HG03108 (cell line): Measurements from ENCODE around the gene IVD.
"Not testable (repeated sequence)": the region's sequence is repeated elsewhere in the genome, so short reads cannot be mapped to it uniquely, and the experiment has no call there.

ENCODE experiments used
- ATAC-seq: cut with Tn5 transposase; IDR thresholded peaks from one replicate; pipeline ENCODE4 v1.9.1; 2021; ENCODE audit warnings: moderate library complexity; ENCODE audit not compliant: unreplicated experiment

Gene IVD

DNA sequence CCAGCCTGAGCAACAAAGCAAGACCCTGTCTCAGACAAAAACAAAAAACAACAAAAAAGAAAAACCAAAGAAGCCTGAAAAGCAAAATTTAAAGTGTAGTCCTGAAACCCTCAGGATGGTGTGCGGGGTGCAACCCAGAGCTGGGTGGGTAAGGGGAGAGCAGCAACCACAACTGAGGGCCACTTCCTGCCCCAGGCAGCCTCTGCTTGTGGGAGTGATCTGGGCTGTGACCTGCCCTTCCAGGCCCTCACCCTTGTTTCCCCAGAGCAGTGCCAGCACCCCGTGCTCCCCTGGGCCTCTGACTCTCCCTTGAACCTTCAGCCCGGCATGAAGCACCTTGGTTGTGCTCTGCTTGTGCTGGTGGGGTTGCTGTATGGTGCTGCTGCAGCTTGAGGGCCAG, 48.3 kb downstream of the IVD start:
- ATAC-seq, result not testable (repeated sequence)

DNA sequence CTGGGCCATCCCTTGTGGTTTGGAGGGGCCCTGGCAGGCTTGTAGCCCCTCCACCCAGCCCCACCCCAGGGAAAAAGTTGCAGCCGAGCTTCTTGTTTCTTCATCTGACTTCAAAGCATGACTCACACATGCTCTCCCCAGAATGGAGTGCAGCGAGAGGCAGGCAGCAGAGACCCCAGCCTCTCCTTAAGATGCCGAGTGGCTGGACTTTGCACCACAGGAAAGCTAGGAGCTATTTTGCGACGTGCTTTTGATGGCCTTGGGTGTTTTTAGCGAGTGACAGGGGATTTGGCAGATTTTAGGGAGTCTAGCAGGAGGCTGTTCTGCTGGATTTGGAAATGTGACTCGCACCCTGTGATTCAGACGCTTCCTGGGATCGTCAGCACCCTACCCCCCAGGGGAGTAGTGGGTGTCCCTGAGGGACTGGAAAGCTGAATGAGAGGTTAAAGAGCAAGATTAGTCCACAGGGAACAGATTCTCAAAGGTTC, 49.4 kb downstream of the IVD start:
- ATAC-seq, result no peak

DNA sequence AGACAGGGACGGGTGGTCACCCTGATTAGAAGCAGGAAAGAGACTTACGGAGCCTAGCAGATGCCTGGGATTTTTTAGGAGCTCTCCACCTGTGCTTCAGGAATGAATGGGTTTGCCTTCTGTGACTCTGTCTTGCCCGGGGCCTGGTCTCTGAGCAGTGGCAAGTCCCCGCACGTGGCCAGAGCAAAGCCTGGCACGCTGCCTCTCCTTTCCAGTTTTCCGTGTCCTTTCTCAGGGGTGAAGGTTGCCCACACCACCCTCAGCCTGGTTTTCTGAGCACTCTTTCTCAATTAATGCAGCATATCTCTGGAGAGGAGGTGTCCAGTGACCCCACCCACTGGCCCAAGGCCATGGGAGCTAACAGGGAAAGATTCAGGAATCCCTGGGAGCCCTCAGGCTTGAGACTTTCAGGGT, 50.7 kb downstream of the IVD start:
- ATAC-seq, result no peak

GRCh38 chr15:40456738-40457137, 51.1 kb downstream of the IVD start:
- no peak for ATAC-seq

DNA sequence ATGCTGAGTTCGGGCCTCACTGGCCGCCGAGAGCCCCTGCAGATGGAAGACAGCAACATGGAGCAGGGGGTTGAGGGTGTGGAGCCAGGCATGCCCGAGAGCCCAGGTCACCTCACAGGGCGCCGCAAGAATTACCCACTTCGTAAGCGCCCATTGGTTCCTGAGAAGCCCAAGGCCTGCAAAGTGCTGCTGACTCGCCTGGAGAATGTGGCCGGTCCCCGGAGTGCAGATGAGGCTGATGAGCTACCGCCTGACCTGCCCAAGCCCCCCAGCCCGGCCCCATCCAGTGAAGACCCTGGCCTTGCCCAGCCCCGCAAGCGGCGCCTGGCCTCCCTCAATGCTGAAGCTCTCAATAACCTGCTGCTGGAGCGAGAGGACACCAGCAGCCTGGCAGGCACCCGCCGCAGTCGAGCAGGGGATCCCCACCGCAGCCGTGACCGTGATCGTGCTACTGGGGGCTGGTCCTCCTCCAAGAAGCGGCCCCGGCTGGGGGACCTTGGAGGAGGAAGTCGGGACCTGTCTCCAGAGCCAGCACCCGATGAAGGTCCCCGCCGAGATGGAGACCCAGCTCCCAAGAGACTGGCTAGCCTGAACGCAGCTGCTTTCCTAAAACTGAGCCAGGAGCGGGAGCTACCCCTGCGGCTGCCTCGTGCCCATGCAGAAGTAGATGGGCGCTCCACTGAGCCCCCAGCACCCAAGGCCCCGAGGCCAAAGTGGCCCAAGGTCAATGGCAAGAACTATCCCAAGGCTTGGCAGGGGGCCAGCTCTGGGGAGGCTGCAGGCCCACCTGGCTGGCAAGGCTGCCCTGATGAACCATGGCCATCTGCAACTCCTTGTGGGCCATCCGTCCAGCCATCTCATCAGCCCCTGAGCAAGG, 53.1 kb downstream of the IVD start:
- no peak for ATAC-seq

DNA sequence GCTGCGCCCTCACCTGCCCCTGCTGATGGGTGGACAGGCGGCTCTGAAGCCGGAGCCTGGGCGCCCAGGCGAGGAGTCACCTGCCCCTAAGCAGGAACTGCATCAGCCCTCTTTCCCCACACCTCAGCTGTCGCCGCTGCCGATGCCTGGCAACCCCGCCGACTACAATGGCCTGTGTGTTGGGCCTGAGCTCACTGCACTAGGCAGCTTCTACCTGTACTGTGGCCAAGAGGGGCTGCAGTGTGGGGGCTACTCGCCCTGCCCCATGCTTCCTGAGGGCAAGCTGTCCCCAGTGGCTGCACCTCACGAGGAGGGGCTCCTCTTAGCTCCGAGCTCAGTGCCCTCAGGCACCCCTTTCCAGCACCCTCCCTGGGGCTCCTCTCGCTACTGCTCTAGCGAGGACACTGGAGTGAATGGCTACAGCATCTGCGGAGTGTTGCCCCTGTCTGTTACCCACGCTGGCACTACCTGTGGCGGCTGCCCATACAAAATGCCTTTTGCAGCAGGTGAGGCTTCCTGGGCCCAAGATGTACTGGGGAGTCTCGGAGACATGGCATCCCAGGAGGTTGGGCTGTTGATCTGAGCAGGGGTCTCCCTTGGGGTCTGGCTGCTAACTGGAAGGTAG, 53.9 kb downstream of the IVD start:
- ATAC-seq, result no peak

DNA sequence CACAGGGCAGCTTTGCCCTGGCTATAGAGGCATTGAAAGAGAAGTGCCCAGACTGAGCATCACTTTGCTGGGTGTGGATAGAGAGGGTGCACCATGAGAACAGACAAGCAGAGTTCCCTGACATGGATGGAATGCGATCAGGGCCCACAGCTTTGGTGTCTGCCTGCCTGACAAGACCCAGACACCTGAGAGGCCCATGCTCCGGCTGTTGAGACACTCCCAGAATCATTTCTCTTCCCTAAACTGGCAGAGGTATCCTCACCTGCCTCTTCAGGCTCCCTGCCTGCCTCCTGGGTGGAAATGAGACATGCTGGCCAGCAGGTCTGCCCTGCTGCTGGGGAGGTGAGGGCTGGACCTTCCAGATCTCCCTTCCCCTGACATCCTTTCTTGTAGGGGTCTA, 54.8 kb downstream of the IVD start:
- ATAC-seq, result no peak

DNA sequence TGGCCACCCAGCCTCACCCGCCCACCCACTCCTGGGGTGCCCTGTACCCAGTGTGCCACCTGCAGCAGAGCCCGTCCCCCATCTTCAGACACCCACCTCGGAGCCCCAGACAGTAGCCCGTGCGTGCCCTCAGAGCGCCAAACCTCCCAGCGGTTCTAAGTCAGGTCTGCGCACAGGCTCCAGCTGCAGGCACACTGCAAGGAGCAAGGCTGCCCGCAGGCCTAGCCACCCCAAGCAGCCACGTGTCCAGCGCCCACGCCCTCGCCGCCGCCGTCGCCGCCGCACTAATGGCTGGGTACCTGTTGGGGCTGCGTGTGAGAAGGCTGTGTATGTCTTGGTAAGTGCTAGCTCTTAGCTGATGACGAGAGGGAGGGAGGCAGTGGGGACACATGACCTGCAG, 56.4 kb downstream of the IVD start:
- ATAC-seq, result no peak

GRCh38 chr15:40463279-40463678, 57.7 kb downstream of the IVD start:
- no peak for ATAC-seq

- ATAC-seq, result no peak
Observed at GRCh38 chr15:40463886-40464545, 58.4 kb downstream of the IVD start.

- no peak for ATAC-seq
Observed at GRCh38 chr15:40464595-40465185, 59.1 kb downstream of the IVD start.

DNA sequence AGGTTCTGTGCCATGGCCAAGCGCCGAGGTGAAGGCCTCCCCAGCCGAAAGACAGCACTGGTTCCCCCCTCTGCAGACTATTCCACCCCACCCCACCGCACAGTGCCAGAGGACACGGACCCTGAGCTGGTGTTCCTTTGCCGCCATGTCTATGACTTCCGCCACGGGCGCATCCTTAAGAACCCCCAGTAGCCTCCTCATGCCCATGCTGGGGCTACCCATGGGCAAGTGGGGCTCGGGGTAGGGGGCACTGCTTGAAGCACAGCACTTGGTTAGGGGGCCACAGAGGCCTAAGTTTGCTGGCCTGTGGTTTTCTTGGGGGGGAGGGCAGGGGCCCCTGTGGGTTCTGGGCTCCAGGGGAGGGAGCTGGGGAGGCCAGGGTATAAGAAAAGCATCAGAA, 60.3 kb downstream of the IVD start:
- no peak for ATAC-seq

- no peak for ATAC-seq
Observed at GRCh38 chr15:40466426-40467260, 61.0 kb downstream of the IVD start.

DNA sequence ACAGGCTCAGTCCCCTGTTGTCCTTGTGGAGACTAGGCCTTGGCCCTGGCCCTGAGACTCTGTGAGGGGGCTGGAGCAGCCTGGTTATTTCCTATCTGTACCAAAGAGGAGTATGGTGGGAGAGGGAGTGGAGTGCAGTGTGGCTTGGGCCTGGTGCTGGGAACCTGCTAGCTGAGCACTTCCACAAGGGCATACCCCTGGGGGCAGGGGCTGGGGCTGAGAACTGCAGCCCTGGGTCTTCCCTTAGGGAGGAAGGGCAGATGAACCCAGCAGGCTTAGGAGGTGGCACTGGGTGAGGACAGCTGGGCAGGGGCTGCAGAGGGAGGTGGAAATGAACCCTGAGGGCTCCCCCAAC, 61.6 kb downstream of the IVD start:
- ATAC-seq, result no peak

DNA sequence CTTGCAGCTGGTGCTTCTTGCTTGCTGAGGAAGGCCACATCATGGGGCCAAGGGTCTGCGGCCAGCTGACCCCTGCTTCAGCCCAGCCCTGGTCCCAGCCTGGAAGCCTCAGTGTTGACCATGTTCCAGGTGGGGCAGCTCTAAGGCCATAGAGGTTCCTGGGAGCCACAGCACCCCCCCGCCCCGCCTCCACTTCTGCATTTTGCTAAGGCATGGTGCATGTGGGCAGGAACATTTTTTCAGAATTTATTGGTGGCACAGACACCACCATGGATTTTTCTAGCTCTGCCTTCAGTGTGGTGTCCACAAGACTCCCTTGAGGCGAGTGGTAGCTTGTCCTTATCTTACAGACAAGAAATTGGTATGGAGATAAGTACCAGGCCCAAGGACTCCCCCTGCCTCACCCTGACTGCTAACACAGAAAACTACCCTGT, 63.3 kb downstream of the IVD start:
- no peak for ATAC-seq

GRCh38 chr15:40469776-40470390, 64.3 kb downstream of the IVD start:
- ATAC-seq, result no peak

DNA sequence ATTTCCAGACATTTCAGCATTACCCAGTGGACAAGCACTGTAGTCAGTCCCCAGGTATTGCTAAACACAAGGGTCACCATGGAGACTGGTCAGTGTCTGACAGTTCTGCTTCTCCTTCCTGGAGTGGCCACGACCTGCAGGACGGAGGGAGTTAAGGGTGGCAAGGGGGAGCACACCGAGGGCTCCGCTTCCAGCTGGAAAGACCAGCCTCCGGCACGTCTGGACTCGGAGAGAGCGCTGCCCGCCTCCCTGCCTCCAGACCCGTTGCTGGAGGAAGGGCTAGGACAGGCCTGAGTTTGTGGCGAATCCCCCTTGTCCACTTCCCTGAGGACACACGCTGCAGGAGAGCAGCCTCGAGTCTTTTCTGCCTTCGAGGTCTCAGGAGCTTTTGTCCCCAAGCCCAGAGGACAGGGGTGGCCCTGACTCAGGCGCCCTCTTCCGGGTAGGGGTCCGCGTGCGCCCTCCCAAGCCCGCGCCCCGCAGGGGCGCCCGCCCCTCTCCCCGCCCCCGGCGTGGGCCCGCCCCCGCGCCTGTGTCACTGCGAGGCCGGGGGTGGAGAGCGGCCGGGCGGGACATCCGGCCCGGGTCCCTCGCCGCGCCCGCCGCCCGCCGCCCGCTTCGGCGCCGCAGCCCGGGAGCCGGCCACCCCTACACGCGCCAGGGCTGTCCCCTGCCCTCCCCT, 65.0 kb downstream of the IVD start, which contains the start of gene CHST14:
Gene CHST14 (plus strand): TSS at position 562 of the 682 bp plus-strand sequence. CDS start 230 bp downstream, outside the sequence.
- ATAC-seq, result peak; percentile 47
